ENCODE measurements around the gene ZBTB12.

- TF ChIP-seq, protein P1, sequence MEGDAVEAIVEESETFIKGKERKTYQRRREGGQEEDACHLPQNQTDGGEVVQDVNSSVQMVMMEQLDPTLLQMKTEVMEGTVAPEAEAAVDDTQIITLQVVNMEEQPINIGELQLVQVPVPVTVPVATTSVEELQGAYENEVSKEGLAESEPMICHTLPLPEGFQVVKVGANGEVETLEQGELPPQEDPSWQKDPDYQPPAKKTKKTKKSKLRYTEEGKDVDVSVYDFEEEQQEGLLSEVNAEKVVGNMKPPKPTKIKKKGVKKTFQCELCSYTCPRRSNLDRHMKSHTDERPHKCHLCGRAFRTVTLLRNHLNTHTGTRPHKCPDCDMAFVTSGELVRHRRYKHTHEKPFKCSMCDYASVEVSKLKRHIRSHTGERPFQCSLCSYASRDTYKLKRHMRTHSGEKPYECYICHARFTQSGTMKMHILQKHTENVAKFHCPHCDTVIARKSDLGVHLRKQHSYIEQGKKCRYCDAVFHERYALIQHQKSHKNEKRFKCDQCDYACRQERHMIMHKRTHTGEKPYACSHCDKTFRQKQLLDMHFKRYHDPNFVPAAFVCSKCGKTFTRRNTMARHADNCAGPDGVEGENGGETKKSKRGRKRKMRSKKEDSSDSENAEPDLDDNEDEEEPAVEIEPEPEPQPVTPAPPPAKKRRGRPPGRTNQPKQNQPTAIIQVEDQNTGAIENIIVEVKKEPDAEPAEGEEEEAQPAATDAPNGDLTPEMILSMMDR (IDR thresholded peaks at IDR 0.05 in 8 of 11, conservative IDR thresholded peaks at IDR 0.05 in 3 of 11): no peak
- TF ChIP-seq POLR2A (IDR thresholded peaks at IDR 0.05): no peak
These were observed 31.4 kb downstream of the ZBTB12 start for GRCh38 chr6:31870385-31870921.

Data from spleen (tissue), 7 donors.